Measurements from ENCODE around the gene MCC. TPM values are rescaled to one million over a fixed set of nuclear protein-coding genes. Genes with fewer than 3 reads are reported as not detected.

Gene MCC
- total RNA-seq, 1 experiment from 2014 or later: 7.6 TPM

DNA sequence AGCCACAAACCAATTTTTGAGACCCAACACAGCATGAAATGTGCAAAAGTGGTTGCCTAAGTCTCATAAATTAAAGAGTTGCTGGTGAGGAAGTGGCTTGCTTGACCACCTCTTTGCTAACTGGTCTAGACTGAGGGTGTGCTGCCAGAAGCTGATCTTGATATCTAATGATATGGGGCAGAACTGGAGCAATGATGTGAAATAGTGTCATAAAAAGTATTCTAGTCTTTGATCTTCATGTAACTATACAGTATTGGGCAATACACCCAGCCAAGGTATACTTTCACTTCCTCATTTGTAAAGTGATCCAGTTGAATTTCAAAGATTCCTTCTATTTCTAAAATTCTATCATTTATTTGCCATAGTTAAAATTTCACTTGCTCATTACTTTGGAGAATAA, 19.3 kb upstream of the MCC start:
- Histone ChIP-seq H2BK20ac (ENCODE audit: low read depth, low read length, poor library complexity, severe bottlenecking) (no peak overlapping the region), H3K79me1 (ENCODE audit: insufficient read depth, low read depth, low read length, poor library complexity, severe bottlenecking) (no peaks in the 10 kb centered on the region), H4K5ac (ENCODE audit: insufficient read length, low read depth, low read length) (no peak overlapping the region), H3K9ac (ENCODE audit: extremely low read depth, insufficient read length, low read length) (no peak overlapping the region), H2BK120ac (ENCODE audit: low read depth, low read length, poor library complexity, severe bottlenecking) (no peak overlapping the region), H3K23me2 (ENCODE audit: insufficient read length, low read depth, low read length, poor library complexity, severe bottlenecking) (no peaks in the 10 kb centered on the region), H3T11ph (ENCODE audit: low read length) (no peak overlapping the region), H2BK15ac (ENCODE audit: low read depth, low read length) (no peak overlapping the region), H3K79me2 (ENCODE audit: insufficient read depth, low read length) (no peaks in the 10 kb centered on the region), H3K18ac (ENCODE audit: insufficient read length, low read depth, low read length) (no peak overlapping the region), H3K56ac (ENCODE audit: insufficient read length, low read depth, low read length) (no peak overlapping the region), H4K91ac (ENCODE audit: insufficient read length, low read depth, low read length) (no peak overlapping the region), H4K8ac (replicated peaks; ENCODE audit: insufficient read length, low read depth, low read length) (no peak overlapping the region), H2AFZ (ENCODE audit: low read length) (no peak overlapping the region), H2BK12ac (ENCODE audit: insufficient read length, low read depth, low read length) (no peak overlapping the region), H3K27ac (ENCODE audit: insufficient read length, low read depth, low read length) (no peak overlapping the region), H3K4me2 (ENCODE audit: insufficient read depth, insufficient read length, low read length) (no peak overlapping the region), H2BK5ac (ENCODE audit: insufficient read length, low read length) (no peak overlapping the region), H4K20me1 (ENCODE audit: control insufficient read depth, insufficient read depth, insufficient read length) (no peaks in the 10 kb centered on the region), H3K14ac (ENCODE audit: insufficient read depth, low read length) (no peak overlapping the region), H3K4me1 (ENCODE audit: insufficient read depth, low read length) (no peaks in the 10 kb centered on the region), H3K27me3 (ENCODE audit: insufficient read depth, low read length) (no peaks in the 10 kb centered on the region), H3K4ac (ENCODE audit: low read depth, low read length) (no peak overlapping the region), H3K23ac (ENCODE audit: insufficient read length, low read depth, low read length) (no peak overlapping the region), H2AK5ac (ENCODE audit: insufficient read length, low read length) (no peak overlapping the region), H3K9me3 (ENCODE audit: control insufficient read depth, low read depth, low read length) (no peaks in the 10 kb centered on the region)
- Mint-ChIP-seq H3K27ac (no peak overlapping the region), H3K4me3 (no peak overlapping the region), H3K27me3 (ENCODE audit: low read depth) (peaks cover 7% of the 10 kb centered on the region), H3K36me3 (ENCODE audit: insufficient read depth in 1 of 3, low read depth in 3 of 3) (no peaks in the 10 kb centered on the region), H3K4me1 (no peaks in the 10 kb centered on the region), H3K9me3 (no peaks in the 10 kb centered on the region)
- DNase-seq: no peak
- TF ChIP-seq CTCF (conservative IDR thresholded peaks at IDR 0.05): no peak

Data from H9 (cell line).